Osteoblast (primary cell): ENCODE results near the gene PUS10. TPM values are rescaled to one million over a fixed set of nuclear protein-coding genes. Genes with fewer than 3 reads are reported as not detected.
A peak's percentile ranks its signal among the peaks of the same experiment; 100 is the strongest.

Experiments used
- DNase-seq: peaks from one replicate; pipeline ENCODE4 v3.0.0; 2011; ENCODE audit warnings: low spot score, mixed read lengths; ENCODE audit not compliant: insufficient read length; ENCODE audit errors: missing footprints
- H2AFZ ChIP-seq: 2 replicates; pipeline ENCODE4 v1.6.0; 2011; ENCODE audit warnings: mild to moderate bottlenecking, low read length
- H3K27ac ChIP-seq: 2 replicates; pipeline ENCODE4 v1.5.1; 2011; ENCODE audit warnings: mild to moderate bottlenecking, low read depth, low read length, moderate library complexity
- H3K27me3 ChIP-seq: 2 replicates; pipeline ENCODE4 v1.6.0; 2012; ENCODE audit warnings: mild to moderate bottlenecking, control low read depth, inconsistent platforms, low read length, moderate library complexity; ENCODE audit not compliant: insufficient read depth
- H3K36me3 ChIP-seq: 2 replicates; pipeline ENCODE4 v1.5.1; 2011; ENCODE audit warnings: mild to moderate bottlenecking, low read length, control low read depth, moderate library complexity; ENCODE audit not compliant: insufficient read depth
- H3K4me1 ChIP-seq: 2 replicates; pipeline ENCODE4 v1.5.1; 2011; ENCODE audit warnings: mild to moderate bottlenecking, low read length, control low read depth, moderate library complexity; ENCODE audit not compliant: insufficient read depth
- H3K4me2 ChIP-seq: 2 replicates; pipeline ENCODE4 v1.6.0; 2011; ENCODE audit warnings: mild to moderate bottlenecking, low read length; ENCODE audit not compliant: insufficient read depth
- H3K4me3 ChIP-seq: fragments of 200-600 bp; sonication (generic); 3 replicates; pipeline ENCODE4 v1.5.1; 2012; ENCODE audit warnings: mild to moderate bottlenecking, low read length, inconsistent platforms; ENCODE audit not compliant: insufficient read depth
- H3K79me2 ChIP-seq: 2 replicates; pipeline ENCODE4 v1.6.0; 2012; ENCODE audit warnings: mild to moderate bottlenecking, low read length, control low read depth, inconsistent platforms; ENCODE audit not compliant: insufficient read depth
- H3K9me3 ChIP-seq: 2 replicates; pipeline ENCODE4 v1.5.1; 2011; ENCODE audit warnings: low read depth, low read length, control low read depth
- H4K20me1 ChIP-seq: 2 replicates; pipeline ENCODE4 v1.6.0; 2012; ENCODE audit warnings: mild to moderate bottlenecking, low read length, control low read depth; ENCODE audit not compliant: insufficient read depth
- total RNA-seq: library from RNA; depleted of rRNA; stranded (reverse); fragments of >200 nt; gene quantifications from 2 replicates; pipeline ENCODE4 v1.2.3, GENCODE V29; 2012
- TF ChIP-seq, protein P1 (sequence below): IDR thresholded peaks from 2 replicates; pipeline ENCODE4 v1.5.1; 2011; ENCODE audit warnings: mild to moderate bottlenecking, low read depth, low read length, moderate library complexity; ENCODE audit errors: extremely low read depth

PUS10 gene
- total RNA-seq, 1 donor = 5.8 TPM

DNA sequence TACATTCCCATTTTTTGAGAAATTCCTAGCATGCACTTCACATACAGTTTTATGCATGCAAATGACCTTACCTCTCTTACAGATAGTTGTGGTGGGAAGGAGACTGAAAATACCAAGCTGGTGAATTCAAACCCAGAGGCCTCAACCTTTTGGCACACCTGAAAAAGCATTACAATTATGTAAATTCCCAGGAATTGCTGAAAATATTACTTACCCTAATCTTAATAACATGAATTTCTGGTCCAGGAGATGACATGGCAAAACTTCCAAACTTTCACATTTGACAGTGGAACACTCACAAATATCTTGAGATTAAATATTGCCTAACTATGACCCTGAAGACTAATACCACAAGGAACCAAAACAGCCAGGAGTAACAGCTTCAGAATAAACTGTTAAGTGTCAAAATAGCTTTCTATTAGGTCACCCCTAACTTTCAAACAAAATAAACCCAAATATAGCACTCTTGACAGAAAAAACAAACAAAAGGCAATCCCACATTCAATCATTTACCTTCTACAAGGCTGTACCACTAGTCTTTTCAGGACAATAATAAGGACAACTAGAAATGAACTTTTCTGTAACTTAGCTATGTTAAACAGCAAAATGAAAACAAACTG is 11.5 kb downstream of the PUS10 start:
- no peaks in the 10 kb centered on the region for H3K9me3 ChIP-seq
- no peak overlapping the region for H3K27ac ChIP-seq
- H4K20me1 ChIP-seq = no peaks in the 10 kb centered on the region
- peaks cover 2% of the 10 kb centered on the region for H3K4me1 ChIP-seq
- TF ChIP-seq, protein P1, sequence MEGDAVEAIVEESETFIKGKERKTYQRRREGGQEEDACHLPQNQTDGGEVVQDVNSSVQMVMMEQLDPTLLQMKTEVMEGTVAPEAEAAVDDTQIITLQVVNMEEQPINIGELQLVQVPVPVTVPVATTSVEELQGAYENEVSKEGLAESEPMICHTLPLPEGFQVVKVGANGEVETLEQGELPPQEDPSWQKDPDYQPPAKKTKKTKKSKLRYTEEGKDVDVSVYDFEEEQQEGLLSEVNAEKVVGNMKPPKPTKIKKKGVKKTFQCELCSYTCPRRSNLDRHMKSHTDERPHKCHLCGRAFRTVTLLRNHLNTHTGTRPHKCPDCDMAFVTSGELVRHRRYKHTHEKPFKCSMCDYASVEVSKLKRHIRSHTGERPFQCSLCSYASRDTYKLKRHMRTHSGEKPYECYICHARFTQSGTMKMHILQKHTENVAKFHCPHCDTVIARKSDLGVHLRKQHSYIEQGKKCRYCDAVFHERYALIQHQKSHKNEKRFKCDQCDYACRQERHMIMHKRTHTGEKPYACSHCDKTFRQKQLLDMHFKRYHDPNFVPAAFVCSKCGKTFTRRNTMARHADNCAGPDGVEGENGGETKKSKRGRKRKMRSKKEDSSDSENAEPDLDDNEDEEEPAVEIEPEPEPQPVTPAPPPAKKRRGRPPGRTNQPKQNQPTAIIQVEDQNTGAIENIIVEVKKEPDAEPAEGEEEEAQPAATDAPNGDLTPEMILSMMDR = no peak
- H3K27me3 ChIP-seq = no peaks in the 10 kb centered on the region
- no peak overlapping the region for H2AFZ ChIP-seq
- no peaks in the 10 kb centered on the region for H3K79me2 ChIP-seq
- no peaks in the 10 kb centered on the region for H3K36me3 ChIP-seq
- H3K4me3 ChIP-seq = no peak overlapping the region
- DNase-seq = no peak
- no peak overlapping the region for H3K4me2 ChIP-seq

DNA sequence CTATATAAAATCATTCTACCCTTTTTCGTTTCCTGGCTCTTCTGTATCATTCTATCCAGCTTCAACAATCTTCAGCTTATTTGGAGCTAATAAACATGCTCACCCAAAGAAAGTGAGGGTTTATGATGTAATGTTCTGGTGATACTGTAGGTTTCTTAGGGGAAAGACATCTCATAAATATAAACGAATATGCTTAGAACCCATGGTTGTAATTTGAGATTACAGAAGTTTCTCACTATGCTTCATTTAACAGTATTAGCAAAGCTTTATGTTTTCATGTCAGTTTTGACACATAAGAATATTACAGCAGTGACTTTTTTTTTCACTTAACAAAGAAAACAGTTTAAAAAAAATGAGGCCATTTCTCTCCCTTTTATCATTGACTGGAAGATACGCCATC is 12.3 kb downstream of the PUS10 start:
- TF ChIP-seq, protein P1 = no peak
- H3K4me3 ChIP-seq = no peak overlapping the region
- H4K20me1 ChIP-seq = no peaks in the 10 kb centered on the region
- no peaks in the 10 kb centered on the region for H3K27me3 ChIP-seq
- no peaks in the 10 kb centered on the region for H3K79me2 ChIP-seq
- no peak overlapping the region for H2AFZ ChIP-seq
- no peak for DNase-seq
- no peak overlapping the region for H3K4me2 ChIP-seq
- no peaks in the 10 kb centered on the region for H3K9me3 ChIP-seq
- no peak overlapping the region for H3K27ac ChIP-seq
- H3K36me3 ChIP-seq = no peaks in the 10 kb centered on the region
- no peaks in the 10 kb centered on the region for H3K4me1 ChIP-seq

- Histone ChIP-seq H2AFZ (no peak overlapping the region), H3K4me2 (no peak overlapping the region), H3K27me3 (no peaks in the 10 kb centered on the region), H3K4me3 (no peak overlapping the region), H3K36me3 (no peaks in the 10 kb centered on the region), H4K20me1 (no peaks in the 10 kb centered on the region), H3K4me1 (no peaks in the 10 kb centered on the region), H3K27ac (no peak overlapping the region), H3K9me3 (no peaks in the 10 kb centered on the region), H3K79me2 (no peaks in the 10 kb centered on the region)
- TF ChIP-seq, protein P1 = peak; percentile 63
- DNase-seq = no peak
These were observed 19.2 kb downstream of the PUS10 start for GRCh38 chr2:60998628-60999545.

- H3K27me3 ChIP-seq = no peaks in the 10 kb centered on the region
- no peak overlapping the region for H3K4me2 ChIP-seq
- H3K4me3 ChIP-seq = no peak overlapping the region
- no peaks in the 10 kb centered on the region for H3K79me2 ChIP-seq
- H2AFZ ChIP-seq = no peak overlapping the region
- TF ChIP-seq, protein P1 = no peak
- H3K36me3 ChIP-seq = no peaks in the 10 kb centered on the region
- H3K9me3 ChIP-seq = peaks cover 3% of the 10 kb centered on the region
- H3K27ac ChIP-seq = no peak overlapping the region
- DNase-seq = no peak
- no peaks in the 10 kb centered on the region for H4K20me1 ChIP-seq
- no peaks in the 10 kb centered on the region for H3K4me1 ChIP-seq
These were observed 23.9 kb downstream of the PUS10 start for GRCh38 chr2:60994131-60994530.
